SK-N-SH (cell line): ENCODE data around the gene TTC27. TPM values are rescaled to one million over a fixed set of nuclear protein-coding genes. Genes with fewer than 3 reads are reported as not detected.

Experiments used
- CTCF ChIA-PET: fragments of 300-600, 350-600 bp; formaldehyde crosslinking; extraction: SDS; loops from one replicate; lab custom pipeline; 2021; lab: Yijun Ruan, JAX
- POLR2A ChIA-PET: fragments of 350-600 bp; sonication (Branson Sonifier 250); formaldehyde crosslinking; extraction: SDS; loops from one replicate; lab custom pipeline; 2020; ENCODE audit warnings: antibody characterized with exemption, inconsistent platforms; lab: Yijun Ruan, JAX
- DNase-seq: peaks from one replicate; pipeline ENCODE4 v3.0.0; 2012
- H2AFZ ChIP-seq: fragments of 200-600 bp; sonication (generic); 2 replicates; pipeline ENCODE4 v1.8.1; 2016; ENCODE audit warnings: antibody characterized with exemption, mild to moderate bottlenecking, low read depth
- H3F3A ChIP-seq: fragments of 200-600 bp; sonication (generic); replicated peaks from 2 replicates; pipeline ENCODE3; 2016; ENCODE audit warnings: antibody characterized with exemption, mild to moderate bottlenecking; ENCODE audit not compliant: insufficient read depth
- H3K27ac ChIP-seq, 2 experiments: fragments of 200-500 bp in 1 of 2; fragments of 200-600 bp in 1 of 2; sonication (Bioruptor generic) in 1 of 2; sonication (generic), shearing (Covaris generic) in 1 of 2; 2 replicates each; pipeline versions ENCODE4 v1.5.1 to v1.6.1; 2014 to 2016; ENCODE audit warnings: low read depth in 2 of 2, inconsistent platforms in 1 of 2, low read length in 1 of 2, mild to moderate bottlenecking in 1 of 2, mixed read lengths in 1 of 2
- H3K27me3 ChIP-seq: fragments of 200-600 bp; sonication (generic), shearing (Covaris generic); 2 replicates; pipeline ENCODE4 v1.6.1; 2016; ENCODE audit warnings: mixed run types; ENCODE audit not compliant: insufficient read depth
- H3K36me3 ChIP-seq, 2 experiments: fragments of 200-500 bp in 1 of 2; fragments of 200-600 bp in 1 of 2; sonication (Bioruptor generic) in 1 of 2; sonication (generic) in 1 of 2; replicated peaks in 1 of 2; 2 replicates each; pipeline versions ENCODE3 to v1.5.1; 2014 to 2016; ENCODE audit warnings: low read length in 1 of 2, mild to moderate bottlenecking in 1 of 2; ENCODE audit not compliant: insufficient read depth in 2 of 2, control insufficient read depth in 1 of 2
- H3K4me1 ChIP-seq, 2 experiments: fragments of 200-500 bp in 1 of 2; fragments of 200-600 bp in 1 of 2; sonication (Bioruptor generic) in 1 of 2; sonication (generic), shearing (Covaris generic) in 1 of 2; 2 replicates each; pipeline versions ENCODE4 v1.5.1 to v1.6.1; 2014 to 2016; ENCODE audit warnings: low read depth in 1 of 2, low read length in 1 of 2, mixed run types in 1 of 2; ENCODE audit not compliant: insufficient read depth in 2 of 2, control insufficient read depth in 1 of 2
- H3K4me2 ChIP-seq: fragments of 200-600 bp; sonication (generic), shearing (Covaris generic); 2 replicates; pipeline ENCODE4 v1.6.1; 2017; ENCODE audit warnings: mixed run types
- H3K4me3 ChIP-seq, 2 experiments: fragments of 200-500 bp in 1 of 2; fragments of 200-600 bp in 1 of 2; sonication (Bioruptor generic) in 1 of 2; sonication (generic), shearing (Covaris generic) in 1 of 2; 2 replicates each; pipeline versions ENCODE4 v1.5.1 to v1.8.1; 2014 to 2016; ENCODE audit warnings: low read depth in 2 of 2, inconsistent platforms in 1 of 2, low read length in 1 of 2, mild to moderate bottlenecking in 1 of 2, mixed read lengths in 1 of 2, moderate library complexity in 1 of 2
- H3K79me2 ChIP-seq: fragments of 200-600 bp; sonication (generic); 2 replicates; pipeline ENCODE4 v1.8.1; 2017; ENCODE audit warnings: mild to moderate bottlenecking; ENCODE audit not compliant: insufficient read depth
- H3K9ac ChIP-seq: fragments of 200-600 bp; sonication (generic); 2 replicates; pipeline ENCODE4 v1.6.1; 2017; ENCODE audit warnings: mixed run types
- H3K9me2 ChIP-seq: fragments of 200-600 bp; sonication (generic); 2 replicates; pipeline ENCODE4 v1.6.1; 2017; ENCODE audit warnings: mixed run types
- H3K9me3 ChIP-seq: fragments of 200-600 bp; sonication (generic); 2 replicates; pipeline ENCODE4 v1.6.1; 2017; ENCODE audit warnings: mixed run types, mild to moderate bottlenecking, moderate library complexity
- H4K20me1 ChIP-seq: fragments of 200-600 bp; sonication (generic); 2 replicates; pipeline ENCODE4 v1.6.1; 2017; ENCODE audit warnings: mild to moderate bottlenecking, mixed run types; ENCODE audit not compliant: insufficient read depth
- CHD2 ChIP-seq: fragments of 150-350 bp; IDR thresholded peaks from 2 replicates; pipeline ENCODE4 v1.6.1; 2018; ENCODE audit warnings: low read length; ENCODE audit not compliant: partially characterized antibody
- ELF1 ChIP-seq: IDR thresholded peaks from 2 replicates; pipeline ENCODE4 v1.4.0; 2012
- EP300 ChIP-seq, 2 experiments: IDR thresholded peaks; 2 replicates each; pipeline versions ENCODE4 v1.4.0 to v1.6.1; 2012; ENCODE audit warnings: borderline replicate concordance in 1 of 2, low read depth in 1 of 2, low read length in 1 of 2
- EZH2phosphoT487 ChIP-seq: fragments of 200-600 bp; sonication (generic); IDR thresholded peaks from 2 replicates; pipeline ENCODE4 v1.6.1; 2017; ENCODE audit warnings: low read depth, mixed run types, mild to moderate bottlenecking, antibody characterized with exemption, moderate library complexity, borderline replicate concordance
- FOXM1 ChIP-seq: IDR thresholded peaks from 2 replicates; pipeline ENCODE4 v1.4.0; 2012; ENCODE audit warnings: low read depth, mild to moderate bottlenecking
- GATA2 ChIP-seq: sonication (generic); formaldehyde crosslinking; IDR thresholded peaks from 2 replicates; pipeline ENCODE4 v1.5.0; 2020; ENCODE audit warnings: mild to moderate bottlenecking, missing genetic modification reagents
- IRF3 ChIP-seq: fragments of 150-350 bp; IDR thresholded peaks from 2 replicates; pipeline ENCODE4 v1.6.1; 2016; ENCODE audit warnings: mild to moderate bottlenecking, low read depth, low read length
- MEF2A ChIP-seq: IDR thresholded peaks from 2 replicates; pipeline ENCODE4 v1.4.0; 2012; ENCODE audit warnings: low read depth, borderline replicate concordance
- POLR2AphosphoS5 ChIP-seq: IDR thresholded peaks from 2 replicates; pipeline ENCODE4 v1.6.1; 2012; ENCODE audit warnings: low read depth, low read length
- RAD21 ChIP-seq: IDR thresholded peaks from 2 replicates; pipeline ENCODE4 v1.6.1; 2012; ENCODE audit warnings: mild to moderate bottlenecking, low read length
- RCOR1 ChIP-seq: fragments of 150-350 bp; IDR thresholded peaks from 2 replicates; pipeline ENCODE4 v1.6.1; 2017; ENCODE audit warnings: antibody characterized with exemption, low read length
- SMC3 ChIP-seq: IDR thresholded peaks from 2 replicates; pipeline ENCODE4 v1.6.1; 2012; ENCODE audit warnings: low read depth, low read length, improper control_type of control experiment
- TAF1 ChIP-seq: IDR thresholded peaks from 2 replicates; pipeline ENCODE4 v1.6.1; 2012; ENCODE audit warnings: low read depth, mild to moderate bottlenecking, low read length, moderate library complexity, borderline replicate concordance
- TCF12 ChIP-seq: IDR thresholded peaks from 2 replicates; pipeline ENCODE4 v1.4.0; 2012
- TEAD4 ChIP-seq: IDR thresholded peaks from 2 replicates; pipeline ENCODE4 v1.4.0; 2012; ENCODE audit warnings: mild to moderate bottlenecking, borderline replicate concordance; ENCODE audit not compliant: insufficient read depth
- YY1 ChIP-seq: IDR thresholded peaks from 2 replicates; pipeline ENCODE4 v1.4.0; 2012; ENCODE audit warnings: low read depth, mild to moderate bottlenecking
- ZBTB33 ChIP-seq: IDR thresholded peaks from 2 replicates; pipeline ENCODE4 v1.4.0; 2012; ENCODE audit warnings: low read depth, borderline replicate concordance
- polyA plus RNA-seq, 3 experiments: library from polyadenylated mRNA; depleted of rRNA; stranded (reverse); fragments of >200 nt; gene quantifications; 2 replicates each; pipeline ENCODE4 v1.2.3, GENCODE V29; 2012
- TF ChIP-seq, protein P1 (sequence below): IDR thresholded peaks from 2 replicates; pipeline ENCODE4 v1.4.0; 2012; ENCODE audit warnings: low read depth
- TF ChIP-seq, protein P2 (sequence below): fragments of 200-600 bp; sonication (generic); IDR thresholded peaks from 2 replicates; pipeline ENCODE4 v1.6.1; 2017; ENCODE audit warnings: antibody characterized with exemption, mild to moderate bottlenecking, moderate library complexity
- TF ChIP-seq, protein P3 (sequence below): fragments of 150-350 bp; IDR thresholded peaks from 2 replicates; pipeline ENCODE4 v1.6.1; 2017; ENCODE audit warnings: antibody characterized with exemption, low read length, low read depth, borderline replicate concordance

The TTC27 gene
- polyA plus RNA-seq, 1 of the 3 experiments (the other 2 are of a cell fraction): 14.4 TPM

DNA sequence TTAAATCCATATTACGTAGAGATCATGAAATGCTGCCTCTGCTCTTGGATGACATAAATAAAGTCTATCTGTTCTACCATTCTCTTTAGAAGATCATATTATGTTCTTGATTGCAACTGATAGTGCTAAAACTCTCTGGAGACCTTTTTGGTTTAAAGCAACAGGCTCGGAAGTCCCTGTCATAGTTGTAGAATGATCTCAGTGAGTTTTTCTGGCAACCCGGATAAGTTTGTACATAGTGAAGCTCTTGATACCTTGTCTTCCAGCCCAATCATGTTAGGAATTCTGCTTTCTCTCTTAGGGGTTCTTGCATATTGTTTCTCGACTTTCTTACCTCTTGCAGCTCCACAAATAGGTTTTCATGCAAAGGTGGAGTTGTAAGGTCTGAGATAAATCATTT, 156.1 kb downstream of the TTC27 start (continued):
- TF ChIP-seq GATA2 (CRISPR knock-in tag): no peak
- TF ChIP-seq ZBTB33: no peak

DNA sequence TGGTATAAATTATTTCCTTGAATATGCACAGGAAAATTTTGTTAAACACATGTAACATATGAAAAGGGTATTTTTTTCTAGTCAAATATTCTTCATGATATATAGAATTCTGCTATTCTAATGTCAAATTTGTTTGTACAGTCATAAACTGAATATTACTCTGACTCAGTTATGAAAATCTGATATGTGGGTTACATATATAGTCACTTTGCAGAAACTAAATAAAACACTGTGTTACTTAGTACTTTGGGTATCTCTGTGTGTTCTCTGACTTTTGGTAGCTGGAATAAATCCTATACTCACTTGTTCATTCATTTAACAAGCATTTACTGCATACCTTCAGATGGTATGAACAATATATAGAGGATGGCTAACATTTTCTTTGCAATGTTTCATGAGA, 159.4 kb downstream of the TTC27 start:
- DNase-seq: no peak
- Histone ChIP-seq H2AFZ (no peak overlapping the region), H3K9me2 (no peaks in the 10 kb centered on the region), H3K4me1 (no peaks in the 10 kb centered on the region), H3K4me2 (no peak overlapping the region), H3K9me3 (0 out of 2 replicates have a peak, but pooled peaks cover 1% of the 10 kb centered on the region), H3K79me2 (no peaks in the 10 kb centered on the region; the same call in 1 of the 2 replicates), H4K20me1 (no peaks in the 10 kb centered on the region), H3K4me3 (no peak overlapping the region), H3K9ac (no peak overlapping the region), H3K27me3 (no peaks in the 10 kb centered on the region), H3F3A (no peaks in the 10 kb centered on the region), H3K36me3 (peaks cover 23 to 40% of the 10 kb centered on the region in 2 experiments), H3K27ac (no peak overlapping the region)
- ChIA-PET CTCF (interaction anchor here (0.6 to 1.6 kb wide), 2 partner anchors 10 to 125 kb away, joined by 3 to 4 read pairs; no protein-coding TSS in a partner anchor), POLR2A (interaction anchor here (0.6 kb wide), 1 partner anchor 252 kb away, joined by 3 read pairs; no protein-coding TSS in a partner anchor)
- TF ChIP-seq RAD21 (no peak), TCF12 (no peak), IRF3 (no peak), TAF1 (no peak), ELF1 (no peak), CHD2 (no peak), SMC3 (no peak), RCOR1 (no peak), EP300 (IDR thresholded peaks at IDR 0.05; ENCODE audit: borderline replicate concordance in 1 of 2, low read depth in 1 of 2, low read length in 1 of 2) (no peak), FOXM1 (no peak), POLR2AphosphoS5 (no peak), YY1 (no peak), EZH2phosphoT487 (no peak), TEAD4 (no peak), MEF2A (no peak)
- TF ChIP-seq, protein P1, sequence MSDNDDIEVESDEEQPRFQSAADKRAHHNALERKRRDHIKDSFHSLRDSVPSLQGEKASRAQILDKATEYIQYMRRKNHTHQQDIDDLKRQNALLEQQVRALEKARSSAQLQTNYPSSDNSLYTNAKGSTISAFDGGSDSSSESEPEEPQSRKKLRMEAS: no peak
- TF ChIP-seq, protein P2, sequence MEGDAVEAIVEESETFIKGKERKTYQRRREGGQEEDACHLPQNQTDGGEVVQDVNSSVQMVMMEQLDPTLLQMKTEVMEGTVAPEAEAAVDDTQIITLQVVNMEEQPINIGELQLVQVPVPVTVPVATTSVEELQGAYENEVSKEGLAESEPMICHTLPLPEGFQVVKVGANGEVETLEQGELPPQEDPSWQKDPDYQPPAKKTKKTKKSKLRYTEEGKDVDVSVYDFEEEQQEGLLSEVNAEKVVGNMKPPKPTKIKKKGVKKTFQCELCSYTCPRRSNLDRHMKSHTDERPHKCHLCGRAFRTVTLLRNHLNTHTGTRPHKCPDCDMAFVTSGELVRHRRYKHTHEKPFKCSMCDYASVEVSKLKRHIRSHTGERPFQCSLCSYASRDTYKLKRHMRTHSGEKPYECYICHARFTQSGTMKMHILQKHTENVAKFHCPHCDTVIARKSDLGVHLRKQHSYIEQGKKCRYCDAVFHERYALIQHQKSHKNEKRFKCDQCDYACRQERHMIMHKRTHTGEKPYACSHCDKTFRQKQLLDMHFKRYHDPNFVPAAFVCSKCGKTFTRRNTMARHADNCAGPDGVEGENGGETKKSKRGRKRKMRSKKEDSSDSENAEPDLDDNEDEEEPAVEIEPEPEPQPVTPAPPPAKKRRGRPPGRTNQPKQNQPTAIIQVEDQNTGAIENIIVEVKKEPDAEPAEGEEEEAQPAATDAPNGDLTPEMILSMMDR: no peak
- TF ChIP-seq, protein P3, sequence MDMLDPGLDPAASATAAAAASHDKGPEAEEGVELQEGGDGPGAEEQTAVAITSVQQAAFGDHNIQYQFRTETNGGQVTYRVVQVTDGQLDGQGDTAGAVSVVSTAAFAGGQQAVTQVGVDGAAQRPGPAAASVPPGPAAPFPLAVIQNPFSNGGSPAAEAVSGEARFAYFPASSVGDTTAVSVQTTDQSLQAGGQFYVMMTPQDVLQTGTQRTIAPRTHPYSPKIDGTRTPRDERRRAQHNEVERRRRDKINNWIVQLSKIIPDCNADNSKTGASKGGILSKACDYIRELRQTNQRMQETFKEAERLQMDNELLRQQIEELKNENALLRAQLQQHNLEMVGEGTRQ: no peak
